Colonic mucosa (tissue), 4 donors: ENCODE data around the gene RMDN2. TPM values are rescaled to one million over a fixed set of nuclear protein-coding genes. Genes with fewer than 3 reads are reported as not detected.
A peak's percentile ranks its signal among the peaks of the same experiment; 100 is the strongest.

Experiments
- DNase-seq: peaks from one replicate; pipeline ENCODE4 v3.0.0-alpha.2; 2020
- H3K27ac ChIP-seq: fragments of 200-600 bp; one replicate; pipeline ENCODE4 v1.8.0; 2021
- H3K27me3 ChIP-seq: fragments of 200-600 bp; one replicate; pipeline ENCODE4 v1.8.0; 2021
- H3K36me3 ChIP-seq: fragments of 200-600 bp; one replicate; pipeline ENCODE4 v1.8.0; 2021
- H3K4me1 ChIP-seq: fragments of 200-600 bp; one replicate; pipeline ENCODE4 v1.8.0; 2021; ENCODE audit warnings: mild to moderate bottlenecking
- H3K4me3 ChIP-seq: fragments of 200-600 bp; one replicate; pipeline ENCODE4 v1.8.0; 2021
- H3K9ac ChIP-seq, 2 donors: one replicate each; pipeline ENCODE4 v1.7.0; 2013; ENCODE audit warnings: control low read depth in 2 of 2, low read depth in 2 of 2, low read length in 2 of 2
- H3K9me3 ChIP-seq: fragments of 200-600 bp; one replicate; pipeline ENCODE4 v1.8.0; 2021
- intact Hi-C: fragments of 100-400 bp; cut with DNase I; formaldehyde crosslinking; loops from one replicate; pipeline ENCODE4 v1.14.1; 2022
- total RNA-seq, 2 donors: library from RNA; stranded (reverse); fragmentation: NEBNext Ultra II Directional in 1 of 2; extraction: Animal tissue kit (Norgen Biotek cat#: 25700) in 1 of 2; gene quantifications; one replicate each; pipeline ENCODE4 v1.2.1, GENCODE V29; 2021
- TF ChIP-seq, protein P1 (sequence below): fragments of 200-600 bp; IDR thresholded peaks from one replicate; pipeline ENCODE4 v1.8.0; 2022; ENCODE audit warnings: antibody characterized with exemption, mild to moderate bottlenecking
- donor health status: healthy.
- donor health status: DM: no; HTN: no; CAD: no.
- donor health status: DM: no; HTN: no; CAD: no.

Gene RMDN2
- total RNA-seq, 2 donors from 2014 or later: 19.8 to 26.5 TPM

DNA sequence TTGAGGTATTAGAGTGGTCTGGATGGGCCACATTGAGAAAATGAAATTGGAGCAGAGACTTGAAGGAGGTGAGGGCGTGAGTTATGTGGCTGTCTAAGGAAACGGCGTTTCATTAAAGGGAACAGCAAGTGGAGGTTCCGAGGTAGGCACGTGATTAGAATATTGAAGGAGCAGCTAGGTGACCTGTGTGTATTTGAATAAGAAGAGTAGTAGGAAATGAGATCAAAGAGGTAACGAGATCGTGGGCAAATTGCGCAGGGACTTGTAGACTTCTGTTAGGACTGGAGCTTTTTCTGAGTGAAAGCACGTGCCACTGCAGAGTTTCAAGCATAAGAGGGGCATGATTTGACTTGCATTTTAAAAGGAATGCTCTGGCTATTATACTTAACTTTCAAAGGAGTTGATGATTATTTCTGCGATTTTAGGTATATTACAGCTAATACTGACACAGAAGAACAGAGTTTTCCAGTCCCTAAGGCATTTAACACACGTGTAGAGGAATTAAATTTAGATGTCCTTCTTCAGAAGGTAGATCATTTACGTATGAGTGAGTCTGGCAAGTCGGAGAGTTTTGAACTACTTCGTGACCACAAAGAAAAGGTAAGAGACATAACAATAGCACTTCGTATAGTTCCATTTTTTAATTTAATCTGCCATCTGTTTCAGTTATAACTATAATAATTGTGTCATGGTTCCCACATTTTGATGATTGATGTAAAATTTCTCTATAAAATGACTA, 48.7 kb downstream of the RMDN2 start:
- TF ChIP-seq, protein P1, sequence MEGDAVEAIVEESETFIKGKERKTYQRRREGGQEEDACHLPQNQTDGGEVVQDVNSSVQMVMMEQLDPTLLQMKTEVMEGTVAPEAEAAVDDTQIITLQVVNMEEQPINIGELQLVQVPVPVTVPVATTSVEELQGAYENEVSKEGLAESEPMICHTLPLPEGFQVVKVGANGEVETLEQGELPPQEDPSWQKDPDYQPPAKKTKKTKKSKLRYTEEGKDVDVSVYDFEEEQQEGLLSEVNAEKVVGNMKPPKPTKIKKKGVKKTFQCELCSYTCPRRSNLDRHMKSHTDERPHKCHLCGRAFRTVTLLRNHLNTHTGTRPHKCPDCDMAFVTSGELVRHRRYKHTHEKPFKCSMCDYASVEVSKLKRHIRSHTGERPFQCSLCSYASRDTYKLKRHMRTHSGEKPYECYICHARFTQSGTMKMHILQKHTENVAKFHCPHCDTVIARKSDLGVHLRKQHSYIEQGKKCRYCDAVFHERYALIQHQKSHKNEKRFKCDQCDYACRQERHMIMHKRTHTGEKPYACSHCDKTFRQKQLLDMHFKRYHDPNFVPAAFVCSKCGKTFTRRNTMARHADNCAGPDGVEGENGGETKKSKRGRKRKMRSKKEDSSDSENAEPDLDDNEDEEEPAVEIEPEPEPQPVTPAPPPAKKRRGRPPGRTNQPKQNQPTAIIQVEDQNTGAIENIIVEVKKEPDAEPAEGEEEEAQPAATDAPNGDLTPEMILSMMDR: no peak
- Histone ChIP-seq H3K27ac (no peak overlapping the region), H3K9ac (no peak overlapping the region), H3K4me3 (no peak overlapping the region), H3K4me1 (no peaks in the 10 kb centered on the region), H3K27me3 (no peaks in the 10 kb centered on the region), H3K9me3 (no peaks in the 10 kb centered on the region), H3K36me3 (no peaks in the 10 kb centered on the region)
- intact Hi-C loops: no loop called here
- no peak for DNase-seq

DNA sequence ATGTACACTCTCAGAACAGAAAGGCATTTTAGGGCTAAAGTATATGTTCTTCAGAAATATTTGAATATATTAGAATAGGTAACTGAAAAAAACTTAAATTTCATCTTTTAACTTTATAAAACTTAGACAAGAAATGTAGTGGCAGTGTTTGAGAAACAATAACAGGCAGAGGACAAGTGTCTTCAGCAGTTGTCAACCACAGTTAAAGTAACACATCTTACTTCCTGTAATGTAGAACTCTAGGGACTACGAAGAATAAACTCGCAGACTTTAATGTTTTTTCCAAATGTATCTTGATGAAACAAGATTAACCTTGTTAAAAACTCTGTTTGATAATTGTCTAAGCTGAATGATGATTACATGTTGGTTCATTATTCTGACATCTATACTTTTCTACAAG, 50.7 kb downstream of the RMDN2 start:
- no peak overlapping the region for H3K27ac ChIP-seq
- H3K9me3 ChIP-seq: no peaks in the 10 kb centered on the region
- intact Hi-C loops: no loop called here
- DNase-seq: no peak
- no peaks in the 10 kb centered on the region for H3K36me3 ChIP-seq
- no peaks in the 10 kb centered on the region for H3K27me3 ChIP-seq
- TF ChIP-seq, protein P1: no peak
- no peak overlapping the region for H3K9ac ChIP-seq
- no peak overlapping the region for H3K4me3 ChIP-seq
- H3K4me1 ChIP-seq: no peaks in the 10 kb centered on the region

DNA sequence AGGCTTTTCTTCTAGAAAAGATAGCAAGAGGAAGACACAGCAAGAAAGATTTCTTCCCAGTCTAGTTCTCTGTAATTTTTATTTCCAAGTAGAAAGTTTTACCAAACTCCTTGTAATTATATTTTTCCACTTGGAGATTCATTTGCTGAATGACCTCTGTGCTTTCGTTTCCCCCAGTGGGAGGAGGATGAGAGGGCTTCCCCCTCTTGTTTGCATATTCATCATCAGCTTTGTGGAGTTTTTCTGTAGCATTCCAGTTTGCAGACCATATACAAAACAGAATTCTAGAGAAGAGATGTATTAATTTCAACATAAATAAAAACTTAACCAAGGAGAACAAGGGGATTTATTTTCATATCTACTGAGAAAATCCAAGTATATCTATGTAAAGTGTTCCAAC, 51.3 kb downstream of the RMDN2 start:
- Histone ChIP-seq H3K36me3 (no peaks in the 10 kb centered on the region), H3K27ac (no peak overlapping the region), H3K4me1 (no peaks in the 10 kb centered on the region), H3K9ac (no peak overlapping the region), H3K4me3 (no peak overlapping the region), H3K27me3 (no peaks in the 10 kb centered on the region), H3K9me3 (no peaks in the 10 kb centered on the region)
- TF ChIP-seq, protein P1: no peak
- intact Hi-C loops: no loop called here
- no peak for DNase-seq

DNA sequence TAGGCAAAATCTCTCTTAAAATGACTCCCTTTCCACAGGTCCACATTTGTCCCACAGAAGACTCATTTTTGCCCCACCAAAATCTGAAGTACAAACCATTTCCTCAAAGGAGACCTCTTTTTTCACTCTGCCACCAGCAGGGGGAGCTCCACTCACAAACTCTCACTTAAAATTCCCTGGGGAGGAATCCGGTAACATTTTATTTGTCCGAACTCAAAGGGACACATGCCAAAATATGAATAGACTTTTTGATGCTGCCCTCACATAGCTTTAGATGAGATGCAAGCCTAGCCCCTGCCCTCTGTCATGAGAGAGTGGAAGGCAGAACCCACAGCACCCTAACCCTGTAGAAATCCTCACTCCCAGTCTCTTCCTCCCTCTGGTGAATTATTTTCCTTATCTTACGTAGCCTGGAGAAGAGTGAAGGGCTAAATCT, 57.1 kb downstream of the RMDN2 start:
- intact Hi-C loops: loop anchor here (2.0 to 10.0 kb wide), 3 partner anchors 90 to 293 kb away; no protein-coding TSS in a partner anchor
- H3K9ac ChIP-seq: no peak overlapping the region
- peak; percentile 73 for DNase-seq
- TF ChIP-seq, protein P1: peak; percentile 80
- H3K27me3 ChIP-seq: no peaks in the 10 kb centered on the region
- H3K4me1 ChIP-seq: no peaks in the 10 kb centered on the region
- no peaks in the 10 kb centered on the region for H3K36me3 ChIP-seq
- H3K9me3 ChIP-seq: no peaks in the 10 kb centered on the region
- H3K4me3 ChIP-seq: no peak overlapping the region
- no peak overlapping the region for H3K27ac ChIP-seq

DNA sequence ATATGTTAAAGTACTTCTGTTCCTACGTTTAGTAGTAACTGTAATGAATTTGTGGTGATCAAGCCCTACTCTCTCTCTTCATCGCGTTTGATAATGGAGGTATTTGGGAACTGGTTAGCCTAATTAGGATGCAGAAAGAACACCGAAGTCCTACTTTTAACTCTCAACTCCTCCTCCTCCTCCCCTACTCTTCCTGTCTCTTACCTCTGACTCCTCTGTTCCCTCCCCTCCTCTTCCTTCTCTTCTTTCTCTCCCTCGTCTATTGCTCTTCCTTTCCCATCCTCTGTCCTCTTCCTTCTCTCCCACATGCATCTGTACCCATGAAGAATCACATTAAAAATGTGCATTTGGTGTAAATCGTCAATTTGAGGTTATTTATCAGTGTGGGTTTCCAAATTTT, 57.8 kb downstream of the RMDN2 start:
- Histone ChIP-seq H3K4me1 (no peaks in the 10 kb centered on the region), H3K9me3 (no peaks in the 10 kb centered on the region), H3K9ac (no peak overlapping the region), H3K36me3 (no peaks in the 10 kb centered on the region), H3K27me3 (no peaks in the 10 kb centered on the region), H3K27ac (no peak overlapping the region), H3K4me3 (no peak overlapping the region)
- intact Hi-C loops: loop anchor here (2.0 to 10.0 kb wide), 3 partner anchors 91 to 292 kb away; no protein-coding TSS in a partner anchor
- TF ChIP-seq, protein P1: no peak
- no peak for DNase-seq
